Measurements from ENCODE around the gene SLC11A1.

Gene SLC11A1

DNA sequence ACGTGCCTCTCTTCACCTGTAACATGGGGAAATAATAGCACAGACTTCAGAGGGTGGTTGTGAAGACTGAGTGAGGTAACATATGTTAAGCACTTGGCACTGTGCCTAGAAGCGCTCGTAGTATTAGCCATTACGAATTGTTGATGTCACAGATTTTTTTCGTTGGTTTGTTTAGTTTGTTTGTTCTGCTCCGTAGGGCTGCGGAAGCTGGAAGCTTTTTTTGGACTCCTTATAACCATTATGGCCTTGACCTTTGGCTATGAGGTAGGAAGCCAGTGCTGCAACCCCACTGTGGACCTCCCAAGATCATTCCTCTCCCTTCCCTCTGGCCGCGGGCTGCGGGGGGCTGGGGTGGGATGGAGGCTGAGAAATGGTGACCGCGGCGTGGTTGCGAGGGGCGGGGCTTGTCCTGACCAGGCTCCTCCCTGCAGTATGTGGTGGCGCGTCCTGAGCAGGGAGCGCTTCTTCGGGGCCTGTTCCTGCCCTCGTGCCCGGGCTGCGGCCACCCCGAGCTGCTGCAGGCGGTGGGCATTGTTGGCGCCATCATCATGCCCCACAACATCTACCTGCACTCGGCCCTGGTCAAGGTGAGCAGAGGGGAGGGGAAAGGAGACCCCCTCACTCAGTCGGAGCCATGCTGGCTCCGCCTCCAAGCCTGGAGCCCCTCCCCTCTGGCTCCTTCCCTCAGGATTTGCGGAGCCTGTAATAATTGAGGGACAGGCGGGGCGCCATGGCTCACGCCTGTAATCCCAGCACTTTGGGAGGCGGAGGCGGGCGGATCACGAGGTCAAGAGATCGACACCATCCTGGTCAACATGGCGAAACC lies 5.5 kb downstream of the SLC11A1 start:
- Histone ChIP-seq H3K27ac (ENCODE audit: extremely low read depth, low read depth, low read length) (no peak overlapping the region; the same call in 1 of the 2 replicates), H3K9me3 (ENCODE audit: control insufficient read depth, insufficient read depth, low read depth, low read length) (no peaks in the 10 kb centered on the region), H3K36me3 (ENCODE audit: control insufficient read depth in 2 of 2, insufficient read depth in 1 of 2, low read length in 2 of 2) (no peaks in the 10 kb centered on the region), H3K4me1 (ENCODE audit: control insufficient read depth, insufficient read depth, low read length) (0 out of 2 replicates have a peak, but pooled peaks cover 2% of the 10 kb centered on the region), H3K4me3 (ENCODE audit: low read depth, low read length) (peak overlapping the region; percentile 14)
- ChIA-PET CTCF (interaction anchor here (0.6 to 1.1 kb wide), 2 partner anchors 31 to 77 kb away, joined by 3 to 4 read pairs; partner anchors contain the start of gene CATIP), POLR2A (no interaction called here)
- TF ChIP-seq IKZF3 (tag by site-specific recombination; IDR thresholded peaks at IDR 0.05) (peak; percentile 50; the same call in 1 of the 2 replicates), ZNF19 (tag by site-specific recombination; IDR thresholded peaks at IDR 0.05; ENCODE audit: low read depth) (no peak), ZFP41 (tag by site-specific recombination; IDR thresholded peaks at IDR 0.05; ENCODE audit: borderline replicate concordance) (no peak), ZNF830 (tag by site-specific recombination; IDR thresholded peaks at IDR 0.05; ENCODE audit: low read depth) (no peak), GLIS2 (tag by site-specific recombination; IDR thresholded peaks at IDR 0.05) (peak; percentile 78), ZEB2 (tag by site-specific recombination; IDR thresholded peaks at IDR 0.05) (0 out of 2 replicates have a peak, but pooled peaks have one; percentile 48), ZBTB21 (tag by site-specific recombination; IDR thresholded peaks at IDR 0.05) (peak; percentile 96), ZNF555 (tag by site-specific recombination; conservative IDR thresholded peaks at IDR 0.05) (no peak), KLF9 (tag by site-specific recombination; IDR thresholded peaks at IDR 0.05; ENCODE audit: low read depth) (peak; percentile 35; the same call in 1 of the 2 replicates), EGR2 (tag by site-specific recombination; IDR thresholded peaks at IDR 0.05; ENCODE audit: low read depth) (peak; percentile 51), SCRT2 (tag by site-specific recombination; IDR thresholded peaks at IDR 0.05) (peak; percentile 86), ZNF623 (tag by site-specific recombination; IDR thresholded peaks at IDR 0.05) (no peak), ZNF214 (tag by site-specific recombination; IDR thresholded peaks at IDR 0.05; ENCODE audit: borderline replicate concordance) (no peak), GLI4 (tag by site-specific recombination; IDR thresholded peaks at IDR 0.05) (no peak), ZBTB7A (tag by site-specific recombination; IDR thresholded peaks at IDR 0.05; ENCODE audit: low read depth) (0 out of 2 replicates have a peak, but pooled peaks have one; percentile 41), ZXDB (tag by site-specific recombination; IDR thresholded peaks at IDR 0.05) (peak; percentile 73; the same call in 1 of the 2 replicates), ZBTB1 (tag by site-specific recombination; IDR thresholded peaks at IDR 0.05) (no peak), ZNF248 (tag by site-specific recombination; IDR thresholded peaks at IDR 0.05) (no peak), ZSCAN30 (tag by site-specific recombination; IDR thresholded peaks at IDR 0.05) (peak; percentile 78; the same call in 1 of the 2 replicates)
- TF ChIP-seq, protein P1, sequence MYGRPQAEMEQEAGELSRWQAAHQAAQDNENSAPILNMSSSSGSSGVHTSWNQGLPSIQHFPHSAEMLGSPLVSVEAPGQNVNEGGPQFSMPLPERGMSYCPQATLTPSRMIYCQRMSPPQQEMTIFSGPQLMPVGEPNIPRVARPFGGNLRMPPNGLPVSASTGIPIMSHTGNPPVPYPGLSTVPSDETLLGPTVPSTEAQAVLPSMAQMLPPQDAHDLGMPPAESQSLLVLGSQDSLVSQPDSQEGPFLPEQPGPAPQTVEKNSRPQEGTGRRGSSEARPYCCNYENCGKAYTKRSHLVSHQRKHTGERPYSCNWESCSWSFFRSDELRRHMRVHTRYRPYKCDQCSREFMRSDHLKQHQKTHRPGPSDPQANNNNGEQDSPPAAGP (tag by site-specific recombination; IDR thresholded peaks at IDR 0.05): peak; percentile 34; the same call in 1 of the 2 replicates
- TF ChIP-seq, protein P2, sequence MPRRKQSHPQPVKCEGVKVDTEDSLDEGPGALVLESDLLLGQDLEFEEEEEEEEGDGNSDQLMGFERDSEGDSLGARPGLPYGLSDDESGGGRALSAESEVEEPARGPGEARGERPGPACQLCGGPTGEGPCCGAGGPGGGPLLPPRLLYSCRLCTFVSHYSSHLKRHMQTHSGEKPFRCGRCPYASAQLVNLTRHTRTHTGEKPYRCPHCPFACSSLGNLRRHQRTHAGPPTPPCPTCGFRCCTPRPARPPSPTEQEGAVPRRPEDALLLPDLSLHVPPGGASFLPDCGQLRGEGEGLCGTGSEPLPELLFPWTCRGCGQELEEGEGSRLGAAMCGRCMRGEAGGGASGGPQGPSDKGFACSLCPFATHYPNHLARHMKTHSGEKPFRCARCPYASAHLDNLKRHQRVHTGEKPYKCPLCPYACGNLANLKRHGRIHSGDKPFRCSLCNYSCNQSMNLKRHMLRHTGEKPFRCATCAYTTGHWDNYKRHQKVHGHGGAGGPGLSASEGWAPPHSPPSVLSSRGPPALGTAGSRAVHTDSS (tag by site-specific recombination; IDR thresholded peaks at IDR 0.05): 0 out of 2 replicates have a peak, but pooled peaks have one; percentile 2
- TF ChIP-seq, protein P3, sequence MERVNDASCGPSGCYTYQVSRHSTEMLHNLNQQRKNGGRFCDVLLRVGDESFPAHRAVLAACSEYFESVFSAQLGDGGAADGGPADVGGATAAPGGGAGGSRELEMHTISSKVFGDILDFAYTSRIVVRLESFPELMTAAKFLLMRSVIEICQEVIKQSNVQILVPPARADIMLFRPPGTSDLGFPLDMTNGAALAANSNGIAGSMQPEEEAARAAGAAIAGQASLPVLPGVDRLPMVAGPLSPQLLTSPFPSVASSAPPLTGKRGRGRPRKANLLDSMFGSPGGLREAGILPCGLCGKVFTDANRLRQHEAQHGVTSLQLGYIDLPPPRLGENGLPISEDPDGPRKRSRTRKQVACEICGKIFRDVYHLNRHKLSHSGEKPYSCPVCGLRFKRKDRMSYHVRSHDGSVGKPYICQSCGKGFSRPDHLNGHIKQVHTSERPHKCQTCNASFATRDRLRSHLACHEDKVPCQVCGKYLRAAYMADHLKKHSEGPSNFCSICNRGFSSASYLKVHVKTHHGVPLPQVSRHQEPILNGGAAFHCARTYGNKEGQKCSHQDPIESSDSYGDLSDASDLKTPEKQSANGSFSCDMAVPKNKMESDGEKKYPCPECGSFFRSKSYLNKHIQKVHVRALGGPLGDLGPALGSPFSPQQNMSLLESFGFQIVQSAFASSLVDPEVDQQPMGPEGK (tag by site-specific recombination; IDR thresholded peaks at IDR 0.05): peak; percentile 77
- TF ChIP-seq, protein P4, sequence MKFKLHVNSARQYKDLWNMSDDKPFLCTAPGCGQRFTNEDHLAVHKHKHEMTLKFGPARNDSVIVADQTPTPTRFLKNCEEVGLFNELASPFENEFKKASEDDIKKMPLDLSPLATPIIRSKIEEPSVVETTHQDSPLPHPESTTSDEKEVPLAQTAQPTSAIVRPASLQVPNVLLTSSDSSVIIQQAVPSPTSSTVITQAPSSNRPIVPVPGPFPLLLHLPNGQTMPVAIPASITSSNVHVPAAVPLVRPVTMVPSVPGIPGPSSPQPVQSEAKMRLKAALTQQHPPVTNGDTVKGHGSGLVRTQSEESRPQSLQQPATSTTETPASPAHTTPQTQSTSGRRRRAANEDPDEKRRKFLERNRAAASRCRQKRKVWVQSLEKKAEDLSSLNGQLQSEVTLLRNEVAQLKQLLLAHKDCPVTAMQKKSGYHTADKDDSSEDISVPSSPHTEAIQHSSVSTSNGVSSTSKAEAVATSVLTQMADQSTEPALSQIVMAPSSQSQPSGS (tag by site-specific recombination; IDR thresholded peaks at IDR 0.05; ENCODE audit: low read depth): peak; percentile 72
- TF ChIP-seq, protein P5, sequence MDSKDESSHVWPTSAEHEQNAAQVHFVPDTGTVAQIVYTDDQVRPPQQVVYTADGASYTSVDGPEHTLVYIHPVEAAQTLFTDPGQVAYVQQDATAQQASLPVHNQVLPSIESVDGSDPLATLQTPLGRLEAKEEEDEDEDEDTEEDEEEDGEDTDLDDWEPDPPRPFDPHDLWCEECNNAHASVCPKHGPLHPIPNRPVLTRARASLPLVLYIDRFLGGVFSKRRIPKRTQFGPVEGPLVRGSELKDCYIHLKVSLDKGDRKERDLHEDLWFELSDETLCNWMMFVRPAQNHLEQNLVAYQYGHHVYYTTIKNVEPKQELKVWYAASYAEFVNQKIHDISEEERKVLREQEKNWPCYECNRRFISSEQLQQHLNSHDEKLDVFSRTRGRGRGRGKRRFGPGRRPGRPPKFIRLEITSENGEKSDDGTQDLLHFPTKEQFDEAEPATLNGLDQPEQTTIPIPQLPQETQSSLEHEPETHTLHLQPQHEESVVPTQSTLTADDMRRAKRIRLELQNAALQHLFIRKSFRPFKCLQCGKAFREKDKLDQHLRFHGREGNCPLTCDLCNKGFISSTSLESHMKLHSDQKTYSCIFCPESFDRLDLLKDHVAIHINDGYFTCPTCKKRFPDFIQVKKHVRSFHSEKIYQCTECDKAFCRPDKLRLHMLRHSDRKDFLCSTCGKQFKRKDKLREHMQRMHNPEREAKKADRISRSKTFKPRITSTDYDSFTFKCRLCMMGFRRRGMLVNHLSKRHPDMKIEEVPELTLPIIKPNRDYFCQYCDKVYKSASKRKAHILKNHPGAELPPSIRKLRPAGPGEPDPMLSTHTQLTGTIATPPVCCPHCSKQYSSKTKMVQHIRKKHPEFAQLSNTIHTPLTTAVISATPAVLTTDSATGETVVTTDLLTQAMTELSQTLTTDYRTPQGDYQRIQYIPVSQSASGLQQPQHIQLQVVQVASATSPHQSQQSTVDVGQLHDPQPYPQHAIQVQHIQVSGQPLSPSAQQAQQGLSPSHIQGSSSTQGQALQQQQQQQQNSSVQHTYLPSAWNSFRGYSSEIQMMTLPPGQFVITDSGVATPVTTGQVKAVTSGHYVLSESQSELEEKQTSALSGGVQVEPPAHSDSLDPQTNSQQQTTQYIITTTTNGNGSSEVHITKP (tag by site-specific recombination; IDR thresholded peaks at IDR 0.05): peak; percentile 76
- TF ChIP-seq, protein P6, sequence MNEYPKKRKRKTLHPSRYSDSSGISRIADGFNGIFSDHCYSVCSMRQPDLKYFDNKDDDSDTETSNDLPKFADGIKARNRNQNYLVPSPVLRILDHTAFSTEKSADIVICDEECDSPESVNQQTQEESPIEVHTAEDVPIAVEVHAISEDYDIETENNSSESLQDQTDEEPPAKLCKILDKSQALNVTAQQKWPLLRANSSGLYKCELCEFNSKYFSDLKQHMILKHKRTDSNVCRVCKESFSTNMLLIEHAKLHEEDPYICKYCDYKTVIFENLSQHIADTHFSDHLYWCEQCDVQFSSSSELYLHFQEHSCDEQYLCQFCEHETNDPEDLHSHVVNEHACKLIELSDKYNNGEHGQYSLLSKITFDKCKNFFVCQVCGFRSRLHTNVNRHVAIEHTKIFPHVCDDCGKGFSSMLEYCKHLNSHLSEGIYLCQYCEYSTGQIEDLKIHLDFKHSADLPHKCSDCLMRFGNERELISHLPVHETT (tag by site-specific recombination; IDR thresholded peaks at IDR 0.05): 0 out of 2 replicates have a peak, but pooled peaks have one; percentile 13
